ENCODE measurements around the gene PRDM16.

- no peak for TF ChIP-seq EZH2phosphoT487 (IDR thresholded peaks at IDR 0.05; ENCODE audit: borderline replicate concordance, low read depth, low read length)
- no peak for TF ChIP-seq CTCF (conservative IDR thresholded peaks at IDR 0.05; ENCODE audit: low read length)
These were observed 195.5 kb downstream of the PRDM16 start for GRCh38 chr1:3264456-3264855.
